Measurements from ENCODE around the gene SHC4.

The SHC4 gene

GRCh38 chr15:48871542-48871941 is 92.2 kb downstream of the SHC4 start:
- peaks cover 0 to 6% of the 10 kb centered on the region in 2 donors for H3K27me3 ChIP-seq (ENCODE audit: control insufficient read depth in 1 of 2, insufficient read depth in 2 of 2, low read length in 2 of 2)
- H3K9ac ChIP-seq (ENCODE audit: low read depth in 1 of 2, low read length in 2 of 2): no peak overlapping the region

GRCh38 chr15:48869966-48870365 is 93.8 kb downstream of the SHC4 start:
- Histone ChIP-seq H3K4me1 (ENCODE audit: control insufficient read depth in 1 of 2, insufficient read depth in 2 of 2, low read length in 2 of 2) (no peaks in the 10 kb centered on the region), H3K27me3 (ENCODE audit: control insufficient read depth in 1 of 2, insufficient read depth in 2 of 2, low read length in 2 of 2) (peaks cover 0 to 6% of the 10 kb centered on the region in 2 donors), H3K4me3 (ENCODE audit: low read depth in 1 of 2, low read length in 2 of 2) (no peak overlapping the region), H3K9ac (ENCODE audit: low read depth in 1 of 2, low read length in 2 of 2) (no peak overlapping the region), H3K36me3 (ENCODE audit: control insufficient read depth in 1 of 2, insufficient read depth in 2 of 2, low read length in 2 of 2) (no peaks in the 10 kb centered on the region), H3K9me3 (ENCODE audit: control insufficient read depth in 1 of 2, low read length in 2 of 2) (no peaks in the 10 kb centered on the region), H3K27ac (ENCODE audit: low read depth, low read length) (no peak overlapping the region)

More at GRCh38 chr15:48871542-48871941, 92.2 kb downstream of the SHC4 start:
- Histone ChIP-seq H3K36me3 (ENCODE audit: control insufficient read depth in 1 of 2, insufficient read depth in 2 of 2, low read length in 2 of 2) (no peaks in the 10 kb centered on the region), H3K4me3 (ENCODE audit: low read depth in 1 of 2, low read length in 2 of 2) (no peak overlapping the region), H3K9me3 (ENCODE audit: control insufficient read depth in 1 of 2, low read length in 2 of 2) (no peaks in the 10 kb centered on the region), H3K4me1 (ENCODE audit: control insufficient read depth in 1 of 2, insufficient read depth in 2 of 2, low read length in 2 of 2) (no peaks in the 10 kb centered on the region), H3K27ac (ENCODE audit: low read depth, low read length) (no peak overlapping the region)

- H3K36me3 ChIP-seq (ENCODE audit: control insufficient read depth in 1 of 2, insufficient read depth in 2 of 2, low read length in 2 of 2): no peaks in the 10 kb centered on the region
- no peaks in the 10 kb centered on the region for H3K4me1 ChIP-seq (ENCODE audit: control insufficient read depth in 1 of 2, insufficient read depth in 2 of 2, low read length in 2 of 2)
- H3K4me3 ChIP-seq (ENCODE audit: low read depth in 1 of 2, low read length in 2 of 2): no peak overlapping the region
- H3K9ac ChIP-seq (ENCODE audit: low read depth in 1 of 2, low read length in 2 of 2): no peak overlapping the region
- no peak overlapping the region for H3K27ac ChIP-seq (ENCODE audit: low read depth, low read length)
- no peaks in the 10 kb centered on the region for H3K9me3 ChIP-seq (ENCODE audit: control insufficient read depth in 1 of 2, low read length in 2 of 2)
- H3K27me3 ChIP-seq (ENCODE audit: control insufficient read depth in 1 of 2, insufficient read depth in 2 of 2, low read length in 2 of 2): peaks cover 0 to 4% of the 10 kb centered on the region in 2 donors
Measured at GRCh38 chr15:48868536-48868935, 95.2 kb downstream of the SHC4 start.

GRCh38 chr15:48868023-48868422 is 95.7 kb downstream of the SHC4 start:
- H3K9ac ChIP-seq (ENCODE audit: low read depth in 1 of 2, low read length in 2 of 2): no peak overlapping the region
- no peak overlapping the region for H3K4me3 ChIP-seq (ENCODE audit: low read depth in 1 of 2, low read length in 2 of 2)
- no peaks in the 10 kb centered on the region for H3K4me1 ChIP-seq (ENCODE audit: control insufficient read depth in 1 of 2, insufficient read depth in 2 of 2, low read length in 2 of 2)
- H3K27ac ChIP-seq (ENCODE audit: low read depth, low read length): no peak overlapping the region
- no peaks in the 10 kb centered on the region for H3K36me3 ChIP-seq (ENCODE audit: control insufficient read depth in 1 of 2, insufficient read depth in 2 of 2, low read length in 2 of 2)
- no peaks in the 10 kb centered on the region for H3K9me3 ChIP-seq (ENCODE audit: control insufficient read depth in 1 of 2, low read length in 2 of 2)
- peaks cover 0 to 4% of the 10 kb centered on the region in 2 donors for H3K27me3 ChIP-seq (ENCODE audit: control insufficient read depth in 1 of 2, insufficient read depth in 2 of 2, low read length in 2 of 2)

GRCh38 chr15:48866141-48866563 is 97.6 kb downstream of the SHC4 start:
- Histone ChIP-seq H3K9ac (ENCODE audit: low read depth in 1 of 2, low read length in 2 of 2) (no peak overlapping the region), H3K27me3 (ENCODE audit: control insufficient read depth in 1 of 2, insufficient read depth in 2 of 2, low read length in 2 of 2) (peaks cover 0 to under 1% of the 10 kb centered on the region in 2 donors), H3K36me3 (ENCODE audit: control insufficient read depth in 1 of 2, insufficient read depth in 2 of 2, low read length in 2 of 2) (no peaks in the 10 kb centered on the region), H3K27ac (ENCODE audit: low read depth, low read length) (no peak overlapping the region), H3K4me1 (ENCODE audit: control insufficient read depth in 1 of 2, insufficient read depth in 2 of 2, low read length in 2 of 2) (no peaks in the 10 kb centered on the region), H3K9me3 (ENCODE audit: control insufficient read depth in 1 of 2, low read length in 2 of 2) (no peaks in the 10 kb centered on the region), H3K4me3 (ENCODE audit: low read depth in 1 of 2, low read length in 2 of 2) (no peak overlapping the region)

- no peak overlapping the region for H3K27ac ChIP-seq (ENCODE audit: low read depth, low read length)
Measured at GRCh38 chr15:48865370-48866079, 98.2 kb downstream of the SHC4 start.

GRCh38 chr15:48862705-48863104 is 101.0 kb downstream of the SHC4 start:
- no peaks in the 10 kb centered on the region for H3K36me3 ChIP-seq (ENCODE audit: control insufficient read depth in 1 of 2, insufficient read depth in 2 of 2, low read length in 2 of 2)
- H3K4me1 ChIP-seq (ENCODE audit: control insufficient read depth in 1 of 2, insufficient read depth in 2 of 2, low read length in 2 of 2): no peaks in the 10 kb centered on the region
- H3K27me3 ChIP-seq (ENCODE audit: control insufficient read depth in 1 of 2, insufficient read depth in 2 of 2, low read length in 2 of 2): peaks cover 0 to 5% of the 10 kb centered on the region in 2 donors
- no peak overlapping the region for H3K4me3 ChIP-seq (ENCODE audit: low read depth in 1 of 2, low read length in 2 of 2)
- no peak overlapping the region for H3K9ac ChIP-seq (ENCODE audit: low read depth in 1 of 2, low read length in 2 of 2)
- no peaks in the 10 kb centered on the region for H3K9me3 ChIP-seq (ENCODE audit: control insufficient read depth in 1 of 2, low read length in 2 of 2)
- no peak overlapping the region for H3K27ac ChIP-seq (ENCODE audit: low read depth, low read length)

More at GRCh38 chr15:48865370-48866079, 98.2 kb downstream of the SHC4 start:
- Histone ChIP-seq H3K9me3 (ENCODE audit: control insufficient read depth in 1 of 2, low read length in 2 of 2) (no peaks in the 10 kb centered on the region), H3K9ac (ENCODE audit: low read depth in 1 of 2, low read length in 2 of 2) (no peak overlapping the region), H3K4me3 (ENCODE audit: low read depth in 1 of 2, low read length in 2 of 2) (no peak overlapping the region), H3K27me3 (ENCODE audit: control insufficient read depth in 1 of 2, insufficient read depth in 2 of 2, low read length in 2 of 2) (no peaks in the 10 kb centered on the region), H3K36me3 (ENCODE audit: control insufficient read depth in 1 of 2, insufficient read depth in 2 of 2, low read length in 2 of 2) (no peaks in the 10 kb centered on the region), H3K4me1 (ENCODE audit: control insufficient read depth in 1 of 2, insufficient read depth in 2 of 2, low read length in 2 of 2) (no peaks in the 10 kb centered on the region)

- no peaks in the 10 kb centered on the region for H3K4me1 ChIP-seq (ENCODE audit: control insufficient read depth in 1 of 2, insufficient read depth in 2 of 2, low read length in 2 of 2)
- H3K27ac ChIP-seq (ENCODE audit: low read depth, low read length): no peak overlapping the region
- no peak overlapping the region for H3K4me3 ChIP-seq (ENCODE audit: low read depth in 1 of 2, low read length in 2 of 2)
- no peaks in the 10 kb centered on the region for H3K36me3 ChIP-seq (ENCODE audit: control insufficient read depth in 1 of 2, insufficient read depth in 2 of 2, low read length in 2 of 2)
- H3K27me3 ChIP-seq (ENCODE audit: control insufficient read depth in 1 of 2, insufficient read depth in 2 of 2, low read length in 2 of 2): peaks cover 0 to 5% of the 10 kb centered on the region in 2 donors
- H3K9ac ChIP-seq (ENCODE audit: low read depth in 1 of 2, low read length in 2 of 2): no peak overlapping the region
- no peaks in the 10 kb centered on the region for H3K9me3 ChIP-seq (ENCODE audit: control insufficient read depth in 1 of 2, low read length in 2 of 2)
Measured at GRCh38 chr15:48861813-48862431, 101.8 kb downstream of the SHC4 start.

- Histone ChIP-seq H3K27me3 (ENCODE audit: control insufficient read depth in 1 of 2, insufficient read depth in 2 of 2, low read length in 2 of 2) (peaks cover 0 to 5% of the 10 kb centered on the region in 2 donors), H3K9me3 (ENCODE audit: control insufficient read depth in 1 of 2, low read length in 2 of 2) (no peaks in the 10 kb centered on the region), H3K9ac (ENCODE audit: low read depth in 1 of 2, low read length in 2 of 2) (no peak overlapping the region), H3K36me3 (ENCODE audit: control insufficient read depth in 1 of 2, insufficient read depth in 2 of 2, low read length in 2 of 2) (no peaks in the 10 kb centered on the region), H3K4me3 (ENCODE audit: low read depth in 1 of 2, low read length in 2 of 2) (no peak overlapping the region), H3K4me1 (ENCODE audit: control insufficient read depth in 1 of 2, insufficient read depth in 2 of 2, low read length in 2 of 2) (peaks cover 0 to 9% of the 10 kb centered on the region in 2 donors), H3K27ac (ENCODE audit: low read depth, low read length) (no peak overlapping the region)
Measured at GRCh38 chr15:48859426-48859825, 104.3 kb downstream of the SHC4 start.

- peaks cover 0 to 9% of the 10 kb centered on the region in 2 donors for H3K4me1 ChIP-seq (ENCODE audit: control insufficient read depth in 1 of 2, insufficient read depth in 2 of 2, low read length in 2 of 2)
- peaks cover 0 to 5% of the 10 kb centered on the region in 2 donors for H3K27me3 ChIP-seq (ENCODE audit: control insufficient read depth in 1 of 2, insufficient read depth in 2 of 2, low read length in 2 of 2)
- H3K4me3 ChIP-seq (ENCODE audit: low read depth in 1 of 2, low read length in 2 of 2): no peak overlapping the region
- H3K36me3 ChIP-seq (ENCODE audit: control insufficient read depth in 1 of 2, insufficient read depth in 2 of 2, low read length in 2 of 2): no peaks in the 10 kb centered on the region
- no peak overlapping the region for H3K27ac ChIP-seq (ENCODE audit: low read depth, low read length)
- H3K9me3 ChIP-seq (ENCODE audit: control insufficient read depth in 1 of 2, low read length in 2 of 2): no peaks in the 10 kb centered on the region
- H3K9ac ChIP-seq (ENCODE audit: low read depth in 1 of 2, low read length in 2 of 2): no peak overlapping the region
Measured at GRCh38 chr15:48858401-48858800, 105.3 kb downstream of the SHC4 start.

All from duodenal mucosa (tissue), 2 donors.